Fibroblast of villous mesenchyme (primary cell): ENCODE results near the gene NOX3. TPM values are rescaled to one million over a fixed set of nuclear protein-coding genes. Genes with fewer than 3 reads are reported as not detected.

Experiments
- DNase-seq: peaks from one replicate; pipeline ENCODE4 v3.0.0-alpha.2; 2010; ENCODE audit warnings: low read depth
- H3K4me3 ChIP-seq: 2 replicates; pipeline ENCODE4 v1.5.1; 2011; ENCODE audit warnings: low read depth, mild to moderate bottlenecking, low read length
- CTCF ChIP-seq: IDR thresholded peaks from 2 replicates; pipeline ENCODE4 v1.5.1; 2012; ENCODE audit warnings: low read depth, mild to moderate bottlenecking, low read length; ENCODE audit not compliant: insufficient read depth
- total RNA-seq: library from RNA; depleted of rRNA; stranded (reverse); fragments of >200 nt; gene quantifications from 2 replicates; pipeline ENCODE4 v1.2.3, GENCODE V29; 2012

NOX3 gene
- total RNA-seq, 1 donor: not detected

- DNase-seq: no peak
- no peak for TF ChIP-seq CTCF
- no peak overlapping the region for H3K4me3 ChIP-seq
These were observed 21.5 kb downstream of the NOX3 start for GRCh38 chr6:155434096-155434495.

GRCh38 chr6:155432293-155432692 is 23.3 kb downstream of the NOX3 start:
- no peak for DNase-seq
- no peak for TF ChIP-seq CTCF
- H3K4me3 ChIP-seq: no peak overlapping the region

GRCh38 chr6:155429321-155429893 is 26.2 kb downstream of the NOX3 start:
- TF ChIP-seq CTCF: no peak
- H3K4me3 ChIP-seq: no peak overlapping the region
- DNase-seq: no peak

- no peak overlapping the region for H3K4me3 ChIP-seq
- no peak for TF ChIP-seq CTCF
- DNase-seq: no peak
These were observed 29.2 kb downstream of the NOX3 start for GRCh38 chr6:155426408-155426945.

GRCh38 chr6:155424181-155424580 is 31.5 kb downstream of the NOX3 start:
- H3K4me3 ChIP-seq: no peak overlapping the region
- TF ChIP-seq CTCF: no peak
- no peak for DNase-seq

- TF ChIP-seq CTCF: no peak
- DNase-seq: no peak
- H3K4me3 ChIP-seq: no peak overlapping the region
These were observed 33.0 kb downstream of the NOX3 start for GRCh38 chr6:155422635-155423034.

- DNase-seq: no peak
- no peak overlapping the region for H3K4me3 ChIP-seq
- no peak for TF ChIP-seq CTCF
These were observed 35.1 kb downstream of the NOX3 start for GRCh38 chr6:155420492-155420891.
